GM23338 (cell line): ENCODE results near the gene GNA15.

Source experiments
- CREB1 ChIP-seq: fragments of 250-450 bp; sonication (Bioruptor Pico); IDR thresholded peaks from 2 replicates; pipeline ENCODE4 v1.5.0; 2020; ENCODE audit warnings: low read depth, mild to moderate bottlenecking, moderate library complexity
- CTCF ChIP-seq, 2 experiments: fragments of 200-600 bp in 1 of 2; sonication (generic) in 1 of 2; conservative IDR thresholded peaks; 2 replicates each; pipeline versions ENCODE4 v1.5.1 to v1.6.1; 2016 to 2017; ENCODE audit warnings: antibody characterized with exemption in 2 of 2, low read depth in 2 of 2, mild to moderate bottlenecking in 2 of 2, moderate library complexity in 1 of 2
- ETS1 ChIP-seq: IDR thresholded peaks from 2 replicates; pipeline ENCODE4 v1.6.1; 2016; ENCODE audit warnings: antibody characterized with exemption
- EZH2 ChIP-seq: fragments of 200-600 bp; sonication (generic); IDR thresholded peaks from one replicate; pipeline ENCODE4 v1.8.0; 2017; ENCODE audit warnings: antibody characterized with exemption, mild to moderate bottlenecking, low read depth; ENCODE audit not compliant: unreplicated experiment
- EZH2phosphoT487 ChIP-seq: fragments of 200-600 bp; sonication (generic); IDR thresholded peaks from one replicate; pipeline ENCODE4 v1.8.1; 2018; ENCODE audit warnings: antibody characterized with exemption; ENCODE audit not compliant: unreplicated experiment
- POLR2AphosphoS5 ChIP-seq: IDR thresholded peaks from 2 replicates; pipeline ENCODE4 v1.6.1; 2016; ENCODE audit warnings: antibody characterized with exemption, low read depth
- REST ChIP-seq: IDR thresholded peaks from one replicate; pipeline ENCODE4 v1.6.1; 2018; ENCODE audit warnings: antibody characterized with exemption; ENCODE audit not compliant: unreplicated experiment
- STAT1 ChIP-seq: IDR thresholded peaks from one replicate; pipeline ENCODE4 v1.6.1; 2016; ENCODE audit warnings: antibody characterized with exemption; ENCODE audit not compliant: unreplicated experiment
- ZNF114 ChIP-seq: fragments of 250-450 bp; sonication (Bioruptor Pico); IDR thresholded peaks from 2 replicates; pipeline ENCODE4 v1.5.0; 2020; ENCODE audit warnings: mild to moderate bottlenecking, moderate library complexity
- ZNF331 ChIP-seq: fragments of 250-450 bp; sonication (Bioruptor Pico); IDR thresholded peaks from 2 replicates; pipeline ENCODE4 v1.5.0; 2020; ENCODE audit warnings: low read depth, mild to moderate bottlenecking, moderate library complexity

DNA sequence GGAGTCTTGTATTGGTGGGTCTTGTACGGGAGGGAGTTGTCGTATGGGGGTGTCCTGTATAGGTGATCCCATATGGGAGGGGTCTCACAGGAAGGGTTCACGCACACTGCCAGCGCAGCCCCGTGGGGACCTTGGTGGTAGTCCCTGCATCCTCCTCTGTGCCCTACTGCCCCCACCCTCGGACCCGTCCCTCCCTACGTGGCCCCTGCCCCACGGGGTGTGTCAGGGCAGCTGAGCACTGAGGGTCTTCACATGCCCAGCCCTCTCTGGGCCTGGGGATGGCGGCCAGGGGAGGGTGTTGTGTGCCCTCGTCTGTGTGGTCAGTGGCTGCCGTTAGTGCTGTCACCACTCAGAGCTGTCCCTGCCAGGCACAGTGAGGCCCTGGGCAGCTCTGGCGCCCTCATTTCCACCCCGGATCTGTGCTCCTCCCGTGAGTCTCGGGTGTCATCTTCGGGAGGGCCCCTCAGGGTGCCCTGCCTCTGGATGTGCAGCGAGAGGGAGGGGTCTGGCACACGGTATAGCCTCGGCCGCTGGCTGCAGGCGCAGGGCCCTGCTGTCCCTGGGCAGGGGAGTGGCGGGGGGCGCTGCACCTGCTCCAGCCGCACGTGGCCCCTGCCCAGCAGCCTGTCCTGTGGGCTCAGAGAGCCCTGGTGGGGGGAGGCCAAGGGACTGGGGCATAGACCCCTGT, 16.0 kb upstream of the GNA15 start:
- no peak for TF ChIP-seq CTCF (conservative IDR thresholded peaks at IDR 0.05; ENCODE audit: low read depth in 2 of 2)
- no peak for TF ChIP-seq EZH2
- TF ChIP-seq REST, result no peak
- no peak for TF ChIP-seq ZNF114
- no peak for TF ChIP-seq POLR2AphosphoS5
- no peak for TF ChIP-seq EZH2phosphoT487
- no peak for TF ChIP-seq CREB1 (CRISPR knock-in tag)
- TF ChIP-seq ETS1, result no peak
- TF ChIP-seq ZNF331 (CRISPR knock-in tag), result no peak
- no peak for TF ChIP-seq STAT1
